Heart left ventricle (tissue), 16 donors: ENCODE results near the gene PPIG. TPM values are rescaled to one million over a fixed set of nuclear protein-coding genes. Genes with fewer than 3 reads are reported as not detected.

ENCODE experiments used
- ATAC-seq, 4 donors: fragments of 200-7000 bp; cut with Tn5 transposase; one replicate each; pipeline ENCODE4 v1.9.1; 2020 to 2022; ENCODE audit warnings: moderate library complexity in 4 of 4, mild to moderate bottlenecking in 3 of 4, moderate number of reproducible peaks in 1 of 4
- DNase-seq, 5 donors: peaks; one replicate each; pipeline ENCODE4 v3.0.0-alpha.2; 2020
- H3K27ac ChIP-seq, 12 donors: fragments of 200-600 bp; sonication (generic) in 4 of 12; one replicate each; pipeline versions ENCODE4 v1.5.0 to v1.8.0; 2016 to 2022; ENCODE audit warnings: mild to moderate bottlenecking in 2 of 12
- H3K27me3 ChIP-seq, 9 donors: fragments of 200-600 bp; sonication (generic) in 2 of 9; one replicate each; pipeline versions ENCODE4 v1.5.1 to v1.8.0; 2016 to 2022; ENCODE audit warnings: mild to moderate bottlenecking in 3 of 9
- H3K36me3 ChIP-seq, 9 donors: fragments of 200-600 bp; sonication (generic) in 2 of 9; one replicate each; pipeline versions ENCODE4 v1.5.0 to v1.8.0; 2018 to 2022; ENCODE audit warnings: mild to moderate bottlenecking in 2 of 9
- H3K4me1 ChIP-seq, 12 donors: fragments of 200-600 bp; sonication (generic) in 4 of 12; one replicate each; pipeline versions ENCODE4 v1.5.0 to v1.8.0; 2016 to 2022; ENCODE audit warnings: mild to moderate bottlenecking in 3 of 12
- H3K4me3 ChIP-seq, 12 donors: fragments of 200-600 bp; sonication (generic) in 4 of 12; one replicate each; pipeline versions ENCODE4 v1.5.0 to v1.8.0; 2017 to 2022; ENCODE audit warnings: mild to moderate bottlenecking in 9 of 12, moderate library complexity in 4 of 12
- H3K9me3 ChIP-seq, 12 donors: fragments of 200-600 bp; sonication (generic) in 4 of 12; one replicate each; pipeline versions ENCODE4 v1.5.0 to v1.8.0; 2016 to 2022; ENCODE audit warnings: mild to moderate bottlenecking in 1 of 12
- CTCF ChIP-seq, 12 donors: fragments of 200-600 bp; sonication (generic) in 4 of 12; IDR thresholded peaks; one replicate each; pipeline versions ENCODE4 v1.5.0 to v1.8.0; 2018 to 2022; ENCODE audit warnings: antibody characterized with exemption in 12 of 12, mild to moderate bottlenecking in 5 of 12
- POLR2A ChIP-seq, 2 donors: fragments of 450-650 bp; IDR thresholded peaks; one replicate each; pipeline ENCODE4 v1.6.1; 2017; ENCODE audit warnings: antibody characterized with exemption in 2 of 2, mild to moderate bottlenecking in 2 of 2, moderate library complexity in 2 of 2
- WGBS, 4 donors: extraction: QIAGEN DNeasy Blood & Tissue Kit in 2 of 4; methylation state at CpG; one replicate each; pipeline versions ENCODE4 v1.1.5 to v1.1.7; 2013 to 2018; 5-methylcytosine and 5-hydroxymethylcytosine counted together
- intact Hi-C, 10 donors: fragments of 100-400 bp; cut with DNase I; formaldehyde crosslinking; loops; one replicate each; pipeline versions ENCODE4 v1.11.1 to v1.14.2; 2022
- polyA plus RNA-seq, 2 donors: library from polyadenylated mRNA; stranded (reverse); fragments of 200-250 nt; gene quantifications; one replicate each; pipeline ENCODE4 v1.2.3, GENCODE V29; 2013
- total RNA-seq, 9 donors: library from RNA; depleted of rRNA in 2 of 9; stranded (reverse); fragments of >200 nt in 2 of 9; fragmentation: NEBNext Ultra II Directional in 3 of 9; extraction: Animal tissue kit (Norgen Biotek cat#: 25700) in 3 of 9; gene quantifications; one replicate each; pipeline versions ENCODE4 v1.1.0 to v1.2.4, GENCODE V29; 2016 to 2023
- donor health status: ischemic (EF 13 %, LVEDD 7.1; RV severe dilation, severe dysfunction).
- donor health status: healthy with polysubstance abuse.
- donor health status: DM: no; HTN: yes; CAD: no.
- donor health status: DM: no; HTN: no; CAD: no.
- donor health status: ischemic (EF 25% LVEDD 6.9; RV normal size, moderate dysfunction).
- donor health status: ischemic (EF 25% LVEDD 5.7; RV mildly dilated, moderate dysfunction).
- donor health status: healthy.
- donor health status: DM: yes; HTN: yes; CAD: no.
- donor health status: ischemic (EF 35%, LVEDD 5.7; RV mildly dilated, moderate dysfunction).
- donor health status: nonischemic (EF 11% LVEDD 7.7; RV severe dilation, severe dysfunction).
- donor health status: DM: yes; HTN: yes; CAD: no.
- donor health status: PGD.
- donor health status: ischemic (EF 29% LVEDD 5.4; RV normal size, mild dysfunction).
- donor health status: nonischemic (EF 23%, LVEDD 6.1; RV moderate dilation, normal function).

PPIG gene
- total and polyA plus RNA-seq, 11 donors, result 19.9 to 69.6 (median 39.9) TPM

GRCh38 chr2:169661265-169661664, 77.1 kb downstream of the PPIG start:
- H3K4me3 ChIP-seq, result no peak overlapping the region
- no peaks in the 10 kb centered on the region for H3K27me3 ChIP-seq
- no peaks in the 10 kb centered on the region for H3K36me3 ChIP-seq
- H3K27ac ChIP-seq, result no peak overlapping the region
- TF ChIP-seq POLR2A (IDR thresholded peaks at IDR 0.05) (no peak), CTCF (IDR thresholded peaks at IDR 0.05) (no peak)
- no peak for DNase-seq
- ATAC-seq, result no peak
- H3K4me1 ChIP-seq, result peaks cover 0 to 13% (median 0%) of the 10 kb centered on the region in 12 donors
- intact Hi-C loops, result no loop called here
- no peaks in the 10 kb centered on the region for H3K9me3 ChIP-seq
- 79 to 87% (median 86%) methylated on average over 3 of the region's 3 CpGs for WGBS, 4 donors

GRCh38 chr2:169662744-169663143, 78.6 kb downstream of the PPIG start:
- intact Hi-C loops, result no loop called here
- H3K9me3 ChIP-seq, result no peaks in the 10 kb centered on the region
- H3K27me3 ChIP-seq, result no peaks in the 10 kb centered on the region
- DNase-seq (no peak), ATAC-seq (no peak)
- WGBS, 4 donors, result 81 to 100% (median 98%) methylated on average over 1 of the region's 1 CpG
- H3K4me3 ChIP-seq, result no peak overlapping the region
- peaks cover 0 to 13% (median 0%) of the 10 kb centered on the region in 12 donors for H3K4me1 ChIP-seq
- no peaks in the 10 kb centered on the region for H3K36me3 ChIP-seq
- TF ChIP-seq POLR2A (IDR thresholded peaks at IDR 0.05), result no peak
- TF ChIP-seq CTCF (IDR thresholded peaks at IDR 0.05), result no peak
- no peak overlapping the region for H3K27ac ChIP-seq

- Histone ChIP-seq H3K4me3 (no peak overlapping the region), H3K27me3 (no peaks in the 10 kb centered on the region), H3K27ac (no peak overlapping the region), H3K36me3 (no peaks in the 10 kb centered on the region), H3K9me3 (no peaks in the 10 kb centered on the region), H3K4me1 (peaks cover 0 to 13% (median 0%) of the 10 kb centered on the region in 12 donors)
- DNase-seq (no peak), ATAC-seq (no peak)
- intact Hi-C loops, result no loop called here
- TF ChIP-seq CTCF (IDR thresholded peaks at IDR 0.05) (no peak), POLR2A (IDR thresholded peaks at IDR 0.05) (no peak)
- 92 to 94% (median 93%) methylated on average over 3 of the region's 3 CpGs for WGBS, 4 donors
Observed at GRCh38 chr2:169663247-169663646, 79.1 kb downstream of the PPIG start.

GRCh38 chr2:169664600-169664977, 80.4 kb downstream of the PPIG start:
- intact Hi-C loops, result no loop called here
- H3K27me3 ChIP-seq, result no peaks in the 10 kb centered on the region
- TF ChIP-seq CTCF (IDR thresholded peaks at IDR 0.05) (no peak), POLR2A (IDR thresholded peaks at IDR 0.05) (no peak)

More at GRCh38 chr2:169664600-169664977, 80.4 kb downstream of the PPIG start:
- Histone ChIP-seq H3K4me3 (no peak overlapping the region), H3K9me3 (no peaks in the 10 kb centered on the region), H3K36me3 (no peaks in the 10 kb centered on the region), H3K4me1 (peaks cover 0 to 13% (median 0%) of the 10 kb centered on the region in 12 donors), H3K27ac (no peak overlapping the region)
- WGBS, 4 donors, result 55 to 71% (median 60%) methylated on average over 1 of the region's 1 CpG
- ATAC-seq, result no peak
- DNase-seq, result no peak
